Calu3 (cell line): ENCODE measurements around the gene KRTAP9-1. TPM values are rescaled to one million over a fixed set of nuclear protein-coding genes. Genes with fewer than 3 reads are reported as not detected.
"Not testable (repeated sequence)": the region's sequence is repeated elsewhere in the genome, so short reads cannot be mapped to it uniquely, and the experiment has no call there.

Source experiments
- BruUV-seq: library from RNA; stranded (reverse); fragments of 400-500 nt; replicated peaks from 2 replicates; lab custom pipeline; 2021; lab: Mats Ljungman, UMichigan
- CTCF ChIA-PET: fragments of 300-600 bp; sonication (Branson Sonifier 250); formaldehyde crosslinking; loops from one replicate; lab custom pipeline; 2022; ENCODE audit warnings: antibody characterized with exemption; lab: Charles Lee
- DNase-seq: peaks from one replicate; pipeline ENCODE4 v3.0.0; 2022
- H3K27ac Mint-ChIP-seq: one replicate; pipeline ENCODE4 v1.8.0; 2022; ENCODE audit warnings: mixed read lengths; ENCODE audit not compliant: unreplicated experiment
- H3K27me3 Mint-ChIP-seq: one replicate; pipeline ENCODE4 v1.8.0; 2022; ENCODE audit warnings: mixed read lengths; ENCODE audit not compliant: unreplicated experiment
- H3K36me3 Mint-ChIP-seq: one replicate; pipeline ENCODE4 v1.8.0; 2022; ENCODE audit warnings: mild to moderate bottlenecking, moderate library complexity, mixed read lengths; ENCODE audit not compliant: insufficient read depth, unreplicated experiment
- H3K4me1 Mint-ChIP-seq: one replicate; pipeline ENCODE4 v1.8.0; 2022; ENCODE audit warnings: mild to moderate bottlenecking, low read depth, mixed read lengths; ENCODE audit not compliant: unreplicated experiment
- H3K4me3 Mint-ChIP-seq: one replicate; pipeline ENCODE4 v1.8.0; 2022; ENCODE audit warnings: mild to moderate bottlenecking, low read depth, moderate library complexity, mixed read lengths; ENCODE audit not compliant: unreplicated experiment
- H3K9me3 Mint-ChIP-seq: one replicate; pipeline ENCODE4 v1.8.0; 2022; ENCODE audit warnings: low read depth, mixed read lengths; ENCODE audit not compliant: unreplicated experiment
- CTCF ChIP-seq: fragments of 200-600 bp; IDR thresholded peaks from one replicate; pipeline ENCODE4 v1.8.0; 2022; ENCODE audit warnings: antibody characterized with exemption; ENCODE audit not compliant: unreplicated experiment
- intact Hi-C: fragments of 100-400 bp; cut with micrococcal nuclease; formaldehyde crosslinking; loops from one replicate; pipeline ENCODE4 v1.10.0; 2022; ENCODE audit not compliant: unreplicated experiment
- total RNA-seq: library from RNA; stranded (reverse); gene quantifications from 2 replicates; pipeline ENCODE4 v1.2.3, GENCODE V29; 2022

The KRTAP9-1 gene
- total RNA-seq, 1 experiment from 2014 or later: not detected

- no TSS peak for BruUV-seq
- TF ChIP-seq CTCF: no peak
- CTCF ChIA-PET: no interaction called here
- Mint-ChIP-seq H3K4me3 (no peak overlapping the region), H3K27ac (no peak overlapping the region), H3K4me1 (peaks cover 15% of the 10 kb centered on the region), H3K36me3 (no peaks in the 10 kb centered on the region), H3K9me3 (peaks cover 4% of the 10 kb centered on the region), H3K27me3 (no peaks in the 10 kb centered on the region)
- intact Hi-C loops: no loop called here
- no peak for DNase-seq
Measured at GRCh38 chr17:41215681-41216080, 26.0 kb downstream of the KRTAP9-1 start.

- no peak for TF ChIP-seq CTCF
- H3K4me1 Mint-ChIP-seq: no peaks in the 10 kb centered on the region
Measured at GRCh38 chr17:41223821-41224220, 34.1 kb downstream of the KRTAP9-1 start.

GRCh38 chr17:41226051-41226450, 36.4 kb downstream of the KRTAP9-1 start:
- DNase-seq: no peak
- Mint-ChIP-seq H3K9me3 (no peaks in the 10 kb centered on the region), H3K4me3 (no peak overlapping the region), H3K27me3 (no peaks in the 10 kb centered on the region), H3K36me3 (no peaks in the 10 kb centered on the region), H3K4me1 (no peaks in the 10 kb centered on the region), H3K27ac (no peak overlapping the region)
- BruUV-seq: no TSS peak
- CTCF ChIA-PET: no interaction called here
- no peak for TF ChIP-seq CTCF
- intact Hi-C loops: no loop called here

More at GRCh38 chr17:41223821-41224220, 34.1 kb downstream of the KRTAP9-1 start:
- H3K36me3 Mint-ChIP-seq: no peaks in the 10 kb centered on the region
- BruUV-seq: no TSS peak
- no peak overlapping the region for H3K4me3 Mint-ChIP-seq
- CTCF ChIA-PET: no interaction called here
- H3K27ac Mint-ChIP-seq: no peak overlapping the region
- no peaks in the 10 kb centered on the region for H3K27me3 Mint-ChIP-seq
- H3K9me3 Mint-ChIP-seq: peaks cover 4% of the 10 kb centered on the region
- no peak for DNase-seq
- intact Hi-C loops: no loop called here

- BruUV-seq, H3K27me3 Mint-ChIP-seq, intact Hi-C loops, H3K9me3 Mint-ChIP-seq, H3K4me3 Mint-ChIP-seq, H3K27ac Mint-ChIP-seq, CTCF ChIA-PET, H3K36me3 Mint-ChIP-seq, DNase-seq, H3K4me1 Mint-ChIP-seq: not testable (repeated sequence)
Measured at GRCh38 chr17:41226598-41227095, 37.0 kb downstream of the KRTAP9-1 start, which contains the start of gene KRTAP9-2. Gene KRTAP9-2, plus strand, starts transcription at chr17:41226648. Its CDS starts 7 bp downstream, at chr17:41226655.

GRCh38 chr17:41230094-41230493, 40.4 kb downstream of the KRTAP9-1 start:
- Mint-ChIP-seq H3K9me3 (no peaks in the 10 kb centered on the region), H3K36me3 (no peaks in the 10 kb centered on the region), H3K27ac (no peak overlapping the region), H3K4me1 (no peaks in the 10 kb centered on the region), H3K4me3 (no peak overlapping the region), H3K27me3 (no peaks in the 10 kb centered on the region)
- no peak for DNase-seq
- TF ChIP-seq CTCF: no peak
- CTCF ChIA-PET: interaction anchor here (0.6 to 0.7 kb wide), 2 partner anchors 51 to 965 kb away, joined by 3 read pairs; no protein-coding TSS in a partner anchor
- BruUV-seq: no TSS peak
- intact Hi-C loops: no loop called here
